Measurements from ENCODE around the gene ANKS6.

Gene ANKS6

DNA sequence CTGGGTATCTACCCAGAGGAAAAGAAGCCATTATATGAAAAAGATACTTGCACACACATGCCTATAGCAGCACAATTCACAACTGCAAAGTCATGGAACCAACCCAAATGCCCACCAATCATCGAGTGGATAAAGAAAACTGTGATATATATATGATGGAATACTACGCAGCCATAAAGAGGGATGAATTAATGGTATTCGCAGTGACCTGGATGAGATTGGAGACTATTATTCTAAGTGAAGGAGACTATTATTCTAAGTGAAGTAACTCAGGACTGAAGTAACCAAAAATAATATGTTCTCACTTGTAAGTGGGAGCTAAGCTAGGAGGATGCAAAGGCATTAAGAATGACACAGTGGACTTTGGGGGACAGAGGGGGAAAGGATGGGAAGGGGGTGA is 57.6 kb downstream of the ANKS6 start:
- no peak for DNase-seq (ENCODE audit: low read depth in 3 of 3)

DNA sequence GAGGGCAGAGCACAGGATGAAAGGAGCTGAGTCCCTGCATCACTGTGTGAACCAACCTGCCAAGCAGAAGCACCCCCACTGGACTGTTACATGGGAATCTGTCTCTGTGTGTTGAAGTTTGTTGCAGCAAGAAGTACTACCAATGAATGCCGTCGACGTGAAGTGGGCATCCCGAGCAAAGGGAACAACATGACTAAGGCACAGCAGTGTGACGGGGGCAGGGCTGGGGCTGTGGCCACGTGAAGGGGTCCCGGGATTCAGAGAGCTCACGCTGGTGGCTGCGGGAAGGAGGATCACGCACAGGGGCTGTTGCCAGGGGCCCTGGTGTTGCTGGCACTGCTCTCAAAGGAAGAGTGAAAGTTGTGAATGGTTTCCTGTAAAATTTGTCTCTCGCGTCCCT is 60.1 kb downstream of the ANKS6 start:
- no peak for DNase-seq (ENCODE audit: low read depth in 3 of 3)

DNA sequence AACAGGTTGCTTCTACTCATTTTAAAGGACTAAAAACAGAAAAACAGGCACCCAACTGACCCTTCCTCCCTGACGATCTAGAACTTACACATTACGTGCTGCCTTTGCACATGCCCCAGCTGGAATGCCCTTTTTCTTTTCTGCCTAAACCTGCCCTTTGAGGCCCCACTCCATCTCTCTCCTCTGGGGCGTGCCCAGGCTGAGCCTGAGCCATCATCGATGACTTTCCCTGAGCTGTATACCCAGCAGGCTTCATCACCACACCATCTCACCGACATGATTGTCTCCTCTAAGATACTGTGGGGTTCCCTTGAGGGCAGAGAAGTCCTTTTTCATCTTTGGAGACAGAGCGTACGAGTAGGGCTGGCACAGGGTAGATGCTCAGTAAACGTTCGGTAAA is 63.6 kb downstream of the ANKS6 start:
- no peak for DNase-seq (ENCODE audit: low read depth in 3 of 3)

DNA sequence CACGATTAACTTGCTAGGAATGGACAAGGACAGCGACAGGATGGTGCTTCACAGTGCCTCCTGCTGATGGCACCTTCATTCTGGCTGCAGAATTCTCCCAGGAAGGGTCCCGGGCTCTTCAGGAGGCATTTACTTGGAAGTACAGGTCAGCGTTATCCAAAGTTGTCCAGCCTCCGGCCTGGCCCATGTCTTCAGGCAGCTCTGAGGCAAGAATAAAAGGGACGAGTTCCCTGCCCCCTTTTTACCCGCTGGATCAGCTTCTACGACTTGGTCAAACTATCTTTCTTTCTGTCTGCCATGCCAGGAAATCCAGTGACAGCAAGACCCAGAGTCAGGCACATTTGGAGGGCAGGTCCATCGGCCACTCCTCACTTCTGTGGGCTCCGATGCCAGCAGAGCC is 64.3 kb downstream of the ANKS6 start:
- DNase-seq (ENCODE audit: low read depth in 3 of 3), result no peak

DNA sequence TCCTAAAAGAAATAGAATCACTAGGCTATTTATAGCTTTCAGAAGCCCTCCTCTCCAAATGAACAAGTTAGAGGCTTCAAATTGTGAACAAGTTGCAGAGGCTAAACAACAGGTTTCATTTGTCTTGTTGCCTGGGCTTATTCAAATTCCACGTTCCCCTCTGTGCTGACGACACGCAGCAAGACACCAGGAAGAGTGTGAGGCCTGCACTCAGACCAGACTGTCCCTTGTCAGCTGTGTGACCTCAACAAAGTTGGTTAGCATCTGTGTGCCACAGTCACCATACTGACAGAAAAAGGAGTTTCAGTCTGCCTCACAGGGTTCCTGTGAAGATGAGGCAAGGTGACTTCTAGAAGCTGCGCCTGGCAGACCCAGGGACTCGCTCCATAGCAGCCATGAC is 65.5 kb downstream of the ANKS6 start:
- no peak for DNase-seq (ENCODE audit: low read depth in 3 of 3)

DNA sequence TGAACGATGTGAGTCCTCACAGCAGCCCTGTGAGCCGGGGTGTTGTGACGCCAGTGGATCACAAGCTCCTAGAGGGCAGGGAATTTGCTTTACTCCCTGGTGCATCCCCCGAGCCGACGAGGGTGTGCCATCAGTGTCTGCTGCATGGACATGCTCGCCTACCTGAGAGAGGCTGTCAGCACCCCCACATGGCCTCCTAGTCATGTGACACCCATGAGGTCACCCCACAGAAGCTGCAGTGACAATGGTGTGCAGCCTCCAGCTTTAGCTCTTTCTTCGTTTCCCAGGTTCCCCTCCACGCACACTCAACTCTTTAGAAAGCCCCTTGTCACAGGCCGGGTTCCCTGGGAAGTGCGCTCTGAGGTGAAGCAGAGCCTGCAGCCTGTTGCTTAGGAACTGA is 67.9 kb downstream of the ANKS6 start:
- DNase-seq (ENCODE audit: low read depth in 3 of 3), result no peak

DNA sequence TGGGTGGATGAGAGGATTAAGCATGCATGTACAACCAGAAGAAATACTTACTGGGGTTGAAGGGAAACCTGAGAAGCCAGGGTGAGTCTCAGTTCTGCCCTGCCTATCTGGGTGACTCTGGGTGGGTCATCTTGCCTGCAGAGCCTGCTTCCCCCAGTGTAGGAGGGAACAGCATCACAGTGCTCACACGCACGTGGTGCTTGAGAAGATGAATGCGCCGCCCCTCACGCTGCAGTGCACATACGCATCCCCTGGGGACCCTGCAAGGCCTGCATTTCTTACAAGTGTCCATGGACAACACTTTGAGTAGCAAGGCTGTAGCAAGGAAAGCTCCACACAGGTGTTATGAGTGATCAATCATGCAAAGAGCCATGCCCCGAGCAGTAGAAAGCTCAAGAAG is 68.9 kb downstream of the ANKS6 start:
- DNase-seq (ENCODE audit: low read depth in 3 of 3), result no peak

DNA sequence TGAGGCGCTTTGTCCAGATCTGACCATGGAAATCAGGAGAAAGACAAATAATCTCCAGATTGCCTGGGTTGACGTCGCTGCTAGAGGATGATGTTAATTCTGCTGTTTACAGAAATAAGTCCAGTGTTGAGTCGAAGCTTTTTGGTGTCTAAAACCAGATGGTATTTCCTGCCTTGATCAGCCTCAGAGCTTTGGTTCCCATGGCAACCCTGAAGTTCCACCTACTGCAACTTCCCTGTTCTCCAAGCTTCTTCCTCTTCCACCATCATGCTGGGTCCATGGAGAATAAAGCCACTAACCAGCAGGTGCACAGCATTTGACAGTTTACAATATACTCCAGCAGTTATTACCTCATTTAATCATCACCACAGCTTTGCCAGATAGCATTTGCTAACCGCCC is 69.6 kb downstream of the ANKS6 start:
- no peak for DNase-seq (ENCODE audit: low read depth in 3 of 3)

DNA sequence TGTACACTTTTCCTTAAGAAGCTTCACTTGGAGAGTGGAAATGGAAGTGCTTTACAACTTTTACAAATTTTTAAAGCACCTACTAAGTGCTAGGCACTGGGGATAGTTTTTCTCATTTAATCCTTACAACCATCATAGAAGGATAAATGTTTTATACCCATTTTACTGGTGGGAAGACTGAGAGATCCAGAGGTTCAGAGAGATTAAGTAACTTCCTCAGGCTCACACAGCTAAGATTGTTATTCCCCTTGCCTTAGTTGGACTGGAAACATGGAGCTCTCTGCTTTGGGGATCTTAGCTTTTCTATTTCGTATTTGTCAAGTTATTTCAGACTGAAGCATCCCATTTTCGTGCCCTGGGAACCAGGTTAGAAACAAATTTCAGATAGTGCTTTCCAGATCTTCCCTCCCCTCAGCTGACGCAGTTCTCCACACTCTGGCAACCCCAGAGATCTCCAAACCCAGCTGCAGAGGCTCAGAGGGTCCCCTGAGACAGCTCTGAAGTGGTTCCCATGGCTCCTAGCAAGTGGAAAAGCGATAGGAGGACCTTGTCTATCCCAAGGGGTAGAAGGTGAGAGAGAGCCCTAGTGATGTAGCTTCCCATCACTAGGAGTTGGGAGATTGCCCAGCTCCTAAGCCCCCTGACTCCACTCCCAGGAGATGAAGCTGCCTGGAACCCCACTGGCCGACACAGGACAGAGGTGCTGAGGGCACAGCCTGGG is 71.4 kb downstream of the ANKS6 start:
- DNase-seq (ENCODE audit: low read depth in 3 of 3), result no peak

DNA sequence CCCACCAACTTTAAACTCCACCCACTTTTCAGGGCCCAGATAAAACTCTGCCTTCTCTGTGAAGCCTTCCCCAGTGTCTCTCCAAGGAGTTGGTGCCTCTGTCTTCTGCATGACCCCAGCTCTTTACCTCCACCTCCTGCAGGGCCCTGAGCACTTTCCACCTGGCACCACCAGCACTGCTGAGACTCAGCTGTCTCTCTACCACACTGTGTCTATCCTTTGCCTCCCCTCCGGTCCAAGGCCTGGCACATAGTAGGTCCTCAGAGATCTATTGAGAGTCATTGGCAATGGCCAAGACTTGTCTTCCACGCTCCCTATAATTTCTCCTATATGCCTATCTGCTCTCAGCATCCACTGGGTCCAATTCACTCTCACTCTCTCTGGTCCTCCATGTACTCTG is 74.7 kb downstream of the ANKS6 start:
- no peak for DNase-seq (ENCODE audit: low read depth in 3 of 3)

DNA sequence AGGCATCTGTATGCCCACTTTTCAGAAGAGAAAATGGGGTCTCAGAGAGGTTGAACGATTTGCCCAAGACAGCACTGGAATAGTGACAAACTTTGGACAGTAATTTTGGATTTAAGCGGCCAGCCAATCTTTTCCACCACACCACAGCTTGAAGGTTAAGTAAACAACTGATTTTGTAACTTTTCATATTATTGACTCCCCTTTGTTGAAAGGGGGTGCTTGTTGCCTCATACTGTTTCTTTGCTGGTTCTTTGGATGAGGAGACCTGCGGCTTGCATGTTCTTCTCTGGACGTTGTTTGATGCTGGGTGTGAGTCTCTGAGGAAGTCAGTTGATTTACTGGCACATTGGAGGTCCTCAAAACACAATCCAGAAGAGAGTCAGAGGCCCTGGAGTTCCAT is 76.0 kb downstream of the ANKS6 start:
- DNase-seq (ENCODE audit: low read depth in 3 of 3), result no peak

DNA sequence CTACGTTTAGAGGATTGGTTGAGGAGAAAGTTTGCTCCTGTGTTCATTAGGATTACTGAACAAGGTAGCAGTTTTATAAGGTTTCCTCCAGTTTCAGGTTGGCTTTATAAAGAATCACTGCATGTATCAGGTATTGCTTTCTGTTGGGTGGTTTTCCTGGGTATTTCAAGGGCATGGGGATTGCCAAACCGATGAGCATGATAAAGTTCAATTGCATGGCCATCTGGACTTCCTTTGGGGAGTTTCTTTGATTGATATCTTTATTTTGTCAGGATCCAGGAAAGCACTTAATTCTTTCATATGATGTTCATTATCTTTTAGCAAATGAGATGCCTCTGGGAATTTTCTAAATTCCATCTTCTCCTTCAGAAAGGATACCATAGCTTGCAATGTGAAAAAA is 77.3 kb downstream of the ANKS6 start:
- no peak for DNase-seq (ENCODE audit: low read depth in 3 of 3)

DNA sequence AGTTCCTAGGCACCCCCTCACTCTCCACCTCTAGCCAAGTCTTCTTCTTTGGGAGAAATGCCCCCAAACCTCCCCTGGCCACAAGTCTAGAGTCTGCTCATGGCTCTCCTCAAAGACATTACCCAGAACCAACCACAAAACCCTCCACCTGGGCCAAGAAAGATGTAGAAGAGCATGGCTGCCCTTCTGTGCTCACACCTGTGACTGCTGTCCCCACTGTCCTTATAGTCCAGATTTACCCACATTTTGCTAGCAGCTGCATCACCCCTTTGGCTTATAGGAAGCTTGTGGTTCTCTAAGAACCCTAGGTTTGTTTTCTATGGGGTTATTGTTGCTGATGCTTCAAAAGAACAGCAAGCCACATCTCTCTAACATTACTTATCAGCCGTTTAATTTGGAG is 81.5 kb downstream of the ANKS6 start:
- DNase-seq (ENCODE audit: low read depth in 3 of 3), result no peak

DNA sequence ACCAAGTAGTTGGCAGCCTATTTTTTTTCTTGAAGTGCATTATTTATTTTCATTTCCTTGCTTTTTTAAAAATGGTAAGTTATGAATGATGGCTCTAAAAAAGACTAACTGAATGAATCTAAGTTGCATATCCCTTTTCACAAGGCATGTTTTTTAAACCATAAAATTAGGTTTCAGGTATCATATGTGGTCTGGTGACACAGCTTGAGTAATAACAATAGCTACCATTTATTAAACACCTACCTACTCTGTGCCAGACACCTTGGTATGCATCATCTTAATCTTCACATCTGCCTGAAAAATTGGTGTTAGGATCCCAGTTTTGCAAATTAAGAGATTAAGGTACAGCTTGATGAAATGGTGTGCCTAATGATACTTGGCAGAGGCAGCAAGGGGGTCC is 83.4 kb downstream of the ANKS6 start:
- no peak for DNase-seq (ENCODE audit: low read depth in 3 of 3)

DNA sequence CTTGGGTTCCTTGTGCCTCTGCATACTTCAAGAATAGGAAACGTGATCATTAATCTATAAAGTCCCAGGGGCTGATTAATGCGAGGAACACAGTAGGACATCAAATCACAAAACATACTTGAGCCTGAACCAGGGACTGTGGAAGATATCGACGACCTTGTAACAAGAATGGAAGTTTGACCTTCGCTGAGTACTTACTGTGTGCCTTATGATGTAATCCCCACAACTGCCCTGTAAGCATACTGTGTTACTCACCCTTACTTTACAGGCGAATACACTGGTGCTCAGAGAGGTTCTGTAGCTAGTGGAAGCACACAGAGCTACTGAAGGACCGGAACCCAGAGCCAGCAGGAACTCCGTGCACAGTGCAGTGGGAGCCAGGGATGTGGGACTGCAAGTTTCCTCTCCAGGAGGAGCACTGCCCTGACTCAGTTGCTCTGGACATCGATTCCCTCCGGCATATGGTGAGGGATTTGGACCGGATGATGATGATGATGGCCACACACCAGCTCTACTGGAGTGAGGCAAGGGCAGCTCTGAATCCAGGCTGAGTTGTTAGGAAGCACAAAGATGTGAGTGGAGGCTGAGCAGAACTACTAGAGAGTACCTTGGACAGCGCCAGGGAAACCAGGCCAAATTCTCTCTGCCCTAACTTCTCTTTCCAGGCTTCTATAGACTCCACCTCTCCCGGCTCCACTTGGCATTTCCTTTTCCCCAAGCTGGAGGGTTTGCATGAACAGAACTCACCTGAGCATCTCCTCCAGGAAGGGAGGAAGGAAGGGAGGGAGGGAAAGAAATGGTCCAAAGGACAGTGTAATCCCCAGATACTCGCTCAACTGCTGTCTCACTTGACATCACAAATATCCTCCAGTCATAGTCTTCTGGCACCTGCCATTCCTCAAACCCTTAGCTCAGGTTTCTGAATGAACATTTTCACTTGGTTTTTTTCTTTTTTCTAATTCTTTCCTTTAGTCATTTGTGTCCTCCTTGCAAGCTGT is 86.1 kb downstream of the ANKS6 start:
- DNase-seq (ENCODE audit: low read depth in 3 of 3), result no peak

DNA sequence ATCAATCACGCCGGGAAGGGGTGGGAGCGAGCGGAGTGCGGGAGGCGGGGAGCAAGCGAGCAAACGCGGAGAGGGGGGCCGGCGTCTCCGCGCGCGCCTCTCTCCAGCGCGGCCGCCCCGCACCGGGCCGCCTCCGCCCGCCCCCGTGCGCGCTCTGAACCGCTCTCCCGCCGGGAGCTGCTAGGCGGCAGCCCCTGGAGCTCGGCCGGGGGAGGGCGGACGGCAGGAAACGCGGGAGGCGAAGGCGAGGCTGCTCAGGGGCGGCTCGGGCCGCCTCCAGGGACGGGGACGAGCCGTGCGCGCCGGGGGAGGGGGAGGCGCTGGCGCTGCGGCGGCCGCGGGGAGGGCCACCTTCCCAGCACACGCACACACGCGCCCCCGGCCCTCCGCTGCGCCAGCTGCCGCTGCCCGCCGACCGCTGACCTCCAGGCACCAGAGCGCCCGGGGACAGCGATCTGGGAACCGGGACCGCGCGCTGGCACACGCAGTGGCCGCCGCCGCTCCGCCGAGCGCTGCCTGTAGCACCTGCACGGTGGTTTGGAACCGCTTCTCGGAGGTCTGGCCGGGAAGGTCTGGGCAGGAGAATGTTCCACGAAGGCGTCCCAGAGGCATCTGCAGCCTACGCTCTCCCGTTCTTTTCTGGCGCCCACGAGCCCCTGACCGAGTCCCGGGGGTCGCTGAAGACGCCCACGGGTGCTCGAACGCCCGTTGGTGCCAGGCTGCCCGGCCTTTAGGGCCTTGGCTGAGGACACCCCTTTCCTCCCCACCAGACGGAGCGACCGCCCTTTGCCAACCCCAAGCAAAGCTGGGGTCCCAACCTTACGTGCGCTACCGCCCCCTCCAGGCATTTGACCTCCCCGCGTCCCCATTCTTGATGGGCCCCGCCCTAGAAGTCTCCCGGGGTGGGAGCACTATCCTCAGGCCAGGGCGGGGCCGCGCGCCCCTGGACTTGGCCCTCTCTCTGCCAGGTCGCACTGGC is 87.1 kb downstream of the ANKS6 start, which contains the start of gene GABBR2:
TSS of gene GABBR2 (minus strand) at position 3 of the 979 bp plus-strand sequence. CDS start 198 bp downstream, outside the sequence.
- no peak for DNase-seq (ENCODE audit: low read depth in 3 of 3)

DNA sequence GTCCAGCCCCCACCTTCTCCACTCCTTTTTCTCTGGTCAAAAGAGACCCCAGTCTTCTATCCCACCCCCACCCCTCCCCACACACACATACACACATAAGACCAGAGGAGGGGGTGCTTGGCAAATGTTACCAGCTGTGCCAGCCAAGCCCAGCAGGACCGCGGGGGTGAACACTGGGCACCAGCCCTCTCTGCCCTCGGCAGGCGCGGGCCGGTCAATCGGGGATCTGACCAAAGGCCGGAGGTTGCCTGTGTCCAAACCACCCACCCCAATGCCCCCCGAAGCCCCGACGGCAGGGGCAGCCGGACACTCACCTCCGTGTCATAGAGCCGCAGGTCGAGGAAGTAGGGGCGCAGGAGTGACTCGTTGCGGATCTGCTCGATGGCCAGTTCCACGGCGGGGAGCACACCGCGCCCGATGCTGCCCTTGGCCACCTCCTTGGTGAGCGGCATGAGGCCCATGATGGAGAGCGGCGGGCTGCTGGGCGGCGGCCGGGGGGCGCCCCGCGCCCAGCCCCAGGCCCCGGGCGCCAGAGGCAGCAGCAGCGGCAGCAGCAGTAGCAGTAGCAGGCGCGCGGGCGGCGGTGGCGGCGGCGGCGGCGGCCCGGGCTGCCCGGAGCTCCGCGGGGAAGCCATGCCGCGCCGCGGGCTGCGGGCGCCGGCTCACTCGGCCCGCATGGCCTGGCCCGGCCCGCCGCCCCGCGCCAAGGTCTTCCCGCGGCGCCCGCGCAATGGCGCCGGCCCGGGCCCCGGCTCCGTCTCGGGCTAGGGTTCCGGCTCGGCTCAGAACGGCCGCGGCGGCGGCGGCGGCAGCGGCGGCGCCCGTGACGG is 88.0 kb downstream of the ANKS6 start:
- DNase-seq (ENCODE audit: low read depth in 3 of 3), result no peak

DNA sequence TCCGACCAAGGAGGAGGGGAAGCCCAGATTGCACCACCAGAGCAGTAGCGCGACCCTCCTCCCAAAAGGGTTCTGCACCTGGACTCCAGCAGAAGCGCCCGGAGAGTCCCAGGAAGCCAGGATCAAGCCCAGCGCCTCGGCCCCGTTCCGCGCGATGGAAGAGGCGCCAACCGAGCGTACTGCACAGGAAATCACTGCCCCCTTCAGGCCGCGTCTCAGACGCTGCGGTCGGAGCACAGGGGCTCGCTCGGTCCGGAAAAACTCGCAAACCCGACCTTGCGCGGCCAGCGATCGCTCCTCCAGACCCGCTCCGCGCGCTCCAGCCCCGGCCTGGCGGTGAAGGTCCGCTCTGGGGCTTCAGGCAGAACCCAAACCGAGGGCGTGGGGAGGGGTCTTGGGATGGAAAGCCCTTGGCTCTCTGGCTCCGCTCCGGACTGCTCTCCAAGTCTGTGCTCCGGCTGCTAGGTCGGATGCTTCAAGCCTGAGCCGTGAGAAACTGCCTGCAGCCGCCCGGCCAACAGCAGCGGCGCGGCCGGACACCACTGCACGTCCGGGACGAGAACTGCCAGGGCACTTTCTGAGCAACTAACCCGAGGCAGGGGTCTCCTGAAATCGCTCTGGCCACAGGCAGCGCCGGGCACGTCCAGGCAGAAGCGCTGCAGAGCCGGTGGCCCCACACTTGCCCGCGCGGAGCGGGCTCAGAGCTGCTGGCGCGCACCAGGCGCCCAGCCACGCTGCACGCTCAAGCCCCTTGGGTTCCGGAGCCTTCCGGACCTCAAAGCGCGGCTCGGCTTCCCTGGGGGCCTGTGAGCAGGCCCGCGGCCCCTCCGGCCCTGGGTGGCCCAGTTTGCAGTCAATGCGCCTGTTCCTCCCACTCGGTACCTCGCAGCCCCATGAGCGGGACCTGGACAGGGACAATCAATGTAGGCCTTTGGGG is 88.9 kb downstream of the ANKS6 start:
- no peak for DNase-seq (ENCODE audit: low read depth in 3 of 3)

DNA sequence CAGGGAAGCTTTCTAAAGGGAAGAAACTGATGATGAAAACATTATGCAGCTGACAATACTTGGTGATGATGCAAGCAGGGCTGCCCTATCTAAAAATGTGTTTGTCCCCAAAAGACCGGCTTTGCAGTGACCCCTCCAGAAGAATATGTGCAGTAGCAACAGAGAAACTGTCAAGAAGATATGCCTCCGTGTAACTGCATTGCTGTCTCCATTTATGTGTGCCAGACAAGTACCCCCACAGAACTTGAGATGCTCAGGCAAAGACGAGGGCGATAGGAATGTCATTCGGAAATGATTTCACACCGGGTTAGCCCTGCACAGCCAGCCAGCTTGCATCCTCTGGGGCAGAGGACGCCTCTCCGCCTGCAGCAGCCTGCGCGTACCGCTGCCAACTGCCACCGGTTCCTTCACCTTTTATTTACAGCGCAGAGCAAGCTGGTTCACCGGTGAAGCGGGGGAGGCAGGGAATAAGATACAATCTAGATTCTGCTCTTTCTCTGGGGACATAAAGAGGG is 89.6 kb downstream of the ANKS6 start:
- DNase-seq (ENCODE audit: low read depth in 3 of 3), result no peak
